WTC11 (cell line): ENCODE data around the gene HOXA13. TPM values are rescaled to one million over a fixed set of nuclear protein-coding genes. Genes with fewer than 3 reads are reported as not detected.

ENCODE experiments used
- ATAC-seq: fragments of 200-7000 bp; cut with Tn5 transposase; 2 replicates; pipeline ENCODE4 v1.10.0; 2021; ENCODE audit warnings: mild to moderate bottlenecking, moderate library complexity
- CTCF ChIA-PET: fragments of 300-600 bp; sonication (Branson Sonifier 250); formaldehyde crosslinking; loops from one replicate; lab custom pipeline; 2021; ENCODE audit warnings: antibody characterized with exemption; lab: Charles Lee
- POLR2A ChIA-PET: fragments of 350-600 bp; sonication (Branson Sonifier 250); formaldehyde crosslinking; loops from one replicate; lab custom pipeline; 2021; ENCODE audit warnings: antibody characterized with exemption; lab: Charles Lee
- DNase-seq: peaks from one replicate; pipeline ENCODE4 v3.0.0; 2021; ENCODE audit warnings: low spot score
- H3K27ac Mint-ChIP-seq: 2 replicates; pipeline ENCODE4 v1.8.0; 2021; ENCODE audit warnings: mixed read lengths
- H3K27me3 Mint-ChIP-seq: 2 replicates; pipeline ENCODE4 v1.8.0; 2021; ENCODE audit warnings: low read depth, mild to moderate bottlenecking, moderate library complexity, mixed read lengths
- H3K36me3 Mint-ChIP-seq: 2 replicates; pipeline ENCODE4 v1.8.0; 2021; ENCODE audit warnings: mixed read lengths
- H3K4me1 Mint-ChIP-seq: 2 replicates; pipeline ENCODE4 v1.8.0; 2022; ENCODE audit warnings: mixed read lengths
- H3K4me3 Mint-ChIP-seq: 2 replicates; pipeline ENCODE4 v1.8.0; 2021; ENCODE audit warnings: mild to moderate bottlenecking, moderate library complexity, mixed read lengths
- H3K9me3 Mint-ChIP-seq: 2 replicates; pipeline ENCODE4 v1.8.0; 2021; ENCODE audit warnings: mixed read lengths
- ATF1 ChIP-seq: sonication (generic); formaldehyde crosslinking; IDR thresholded peaks from 2 replicates; pipeline ENCODE4 v1.8.1; 2023; ENCODE audit warnings: mild to moderate bottlenecking, moderate library complexity, missing genetic modification reagents
- E2F4 ChIP-seq: sonication (generic); formaldehyde crosslinking; IDR thresholded peaks from 2 replicates; pipeline ENCODE4 v1.8.1; 2022; ENCODE audit warnings: low read depth, mild to moderate bottlenecking, moderate library complexity, missing genetic modification reagents, borderline replicate concordance
- FOXJ3 ChIP-seq: sonication (generic); formaldehyde crosslinking; IDR thresholded peaks from 2 replicates; pipeline ENCODE4 v1.9.0; 2021; ENCODE audit warnings: missing genetic modification reagents, mild to moderate bottlenecking, borderline replicate concordance
- JAZF1 ChIP-seq: fragments of 250-450 bp; sonication (Bioruptor Pico); IDR thresholded peaks from 2 replicates; pipeline ENCODE4 v1.9.0; 2021; ENCODE audit warnings: moderate library complexity, mild to moderate bottlenecking, inconsistent platforms
- PRRX2 ChIP-seq: fragments of 250-450 bp; sonication (Bioruptor Pico); IDR thresholded peaks from 2 replicates; pipeline ENCODE4 v1.8.0; 2021; ENCODE audit warnings: mild to moderate bottlenecking
- RORB ChIP-seq: fragments of 250-450 bp; sonication (Bioruptor Pico); IDR thresholded peaks from 2 replicates; pipeline ENCODE4 v1.9.0; 2021; ENCODE audit warnings: mild to moderate bottlenecking
- SMAD3 ChIP-seq: sonication (generic); formaldehyde crosslinking; IDR thresholded peaks from 2 replicates; pipeline ENCODE4 v1.8.0; 2022; ENCODE audit warnings: missing genetic modification reagents, mild to moderate bottlenecking, borderline replicate concordance
- SOX15 ChIP-seq: fragments of 250-450 bp; sonication (Bioruptor Pico); IDR thresholded peaks from 2 replicates; pipeline ENCODE4 v1.9.0; 2021; ENCODE audit warnings: mild to moderate bottlenecking
- TEAD4 ChIP-seq: sonication (generic); formaldehyde crosslinking; IDR thresholded peaks from 2 replicates; pipeline ENCODE4 v1.8.0; 2022; ENCODE audit warnings: mild to moderate bottlenecking, missing genetic modification reagents
- USF1 ChIP-seq: sonication (generic); formaldehyde crosslinking; IDR thresholded peaks from 2 replicates; pipeline ENCODE4 v1.8.0; 2022; ENCODE audit warnings: mild to moderate bottlenecking, missing genetic modification reagents
- USF2 ChIP-seq: sonication (generic); formaldehyde crosslinking; IDR thresholded peaks from 2 replicates; pipeline ENCODE4 v1.8.1; 2023; ENCODE audit warnings: mild to moderate bottlenecking, missing genetic modification reagents, moderate library complexity
- ZNF396 ChIP-seq: fragments of 250-450 bp; sonication (Bioruptor Pico); IDR thresholded peaks from 2 replicates; pipeline ENCODE4 v1.8.0; 2021; ENCODE audit warnings: mild to moderate bottlenecking, moderate library complexity, borderline replicate concordance
- ZNF671 ChIP-seq: fragments of 250-450 bp; sonication (Bioruptor Pico); IDR thresholded peaks from 2 replicates; pipeline ENCODE4 v1.8.0; 2021; ENCODE audit warnings: mild to moderate bottlenecking
- total RNA-seq: library from RNA; stranded (reverse); gene quantifications from 3 replicates; pipeline ENCODE4 v1.2.3, GENCODE V29; 2021
- TF ChIP-seq, protein P1 (sequence below): fragments of 250-450 bp; sonication (Bioruptor Pico); IDR thresholded peaks from 2 replicates; pipeline ENCODE4 v1.9.0; 2021; ENCODE audit warnings: mild to moderate bottlenecking, borderline replicate concordance
- TF ChIP-seq, protein P2 (sequence below): sonication (generic); formaldehyde crosslinking; IDR thresholded peaks from 2 replicates; pipeline ENCODE4 v1.8.1; 2023; ENCODE audit warnings: mild to moderate bottlenecking, missing genetic modification reagents
- TF ChIP-seq, protein P3 (sequence below): fragments of 250-450 bp; sonication (Bioruptor Pico); IDR thresholded peaks from 2 replicates; pipeline ENCODE4 v1.8.0; 2021; ENCODE audit warnings: mild to moderate bottlenecking
- TF ChIP-seq, protein P4 (sequence below): sonication (generic); formaldehyde crosslinking; IDR thresholded peaks from 2 replicates; pipeline ENCODE4 v1.8.1; 2022; ENCODE audit warnings: low read depth, missing genetic modification reagents, borderline replicate concordance

Gene HOXA13
- total RNA-seq, 1 experiment from 2014 or later, result not detected

DNA sequence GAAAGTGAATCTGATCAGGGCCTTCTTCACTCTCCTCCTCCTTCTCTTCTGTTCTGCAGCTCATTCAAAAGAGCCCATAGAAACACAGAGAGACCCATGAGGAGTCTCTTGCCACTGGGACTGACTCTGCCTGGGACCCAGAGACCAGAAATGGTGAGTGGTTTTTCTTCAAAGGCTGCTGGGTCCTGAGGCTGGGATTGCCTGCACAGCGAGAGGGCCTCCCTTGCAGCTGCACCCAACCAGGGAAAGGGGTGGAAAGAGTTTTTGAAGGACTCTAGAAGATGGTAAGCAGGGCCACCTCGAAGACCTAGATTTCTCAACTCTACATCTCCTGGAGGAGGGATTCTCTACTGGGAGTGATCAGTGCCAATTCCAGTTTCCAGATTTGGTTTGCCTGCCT lies 15.5 kb upstream of the HOXA13 start:
- no peak overlapping the region for H3K27ac Mint-ChIP-seq
- CTCF ChIA-PET, result interaction anchor here (2.1 kb wide), 1 partner anchor 36 kb away, joined by 5 read pairs; no protein-coding TSS in a partner anchor

More for the DNA sequence above, 15.5 kb upstream of the HOXA13 start:
- peaks cover 100% of the 10 kb centered on the region for H3K27me3 Mint-ChIP-seq
- ATAC-seq, result no peak
- peaks cover 38% of the 10 kb centered on the region for H3K4me1 Mint-ChIP-seq
- no peaks in the 10 kb centered on the region for H3K36me3 Mint-ChIP-seq
- TF ChIP-seq, protein P1, sequence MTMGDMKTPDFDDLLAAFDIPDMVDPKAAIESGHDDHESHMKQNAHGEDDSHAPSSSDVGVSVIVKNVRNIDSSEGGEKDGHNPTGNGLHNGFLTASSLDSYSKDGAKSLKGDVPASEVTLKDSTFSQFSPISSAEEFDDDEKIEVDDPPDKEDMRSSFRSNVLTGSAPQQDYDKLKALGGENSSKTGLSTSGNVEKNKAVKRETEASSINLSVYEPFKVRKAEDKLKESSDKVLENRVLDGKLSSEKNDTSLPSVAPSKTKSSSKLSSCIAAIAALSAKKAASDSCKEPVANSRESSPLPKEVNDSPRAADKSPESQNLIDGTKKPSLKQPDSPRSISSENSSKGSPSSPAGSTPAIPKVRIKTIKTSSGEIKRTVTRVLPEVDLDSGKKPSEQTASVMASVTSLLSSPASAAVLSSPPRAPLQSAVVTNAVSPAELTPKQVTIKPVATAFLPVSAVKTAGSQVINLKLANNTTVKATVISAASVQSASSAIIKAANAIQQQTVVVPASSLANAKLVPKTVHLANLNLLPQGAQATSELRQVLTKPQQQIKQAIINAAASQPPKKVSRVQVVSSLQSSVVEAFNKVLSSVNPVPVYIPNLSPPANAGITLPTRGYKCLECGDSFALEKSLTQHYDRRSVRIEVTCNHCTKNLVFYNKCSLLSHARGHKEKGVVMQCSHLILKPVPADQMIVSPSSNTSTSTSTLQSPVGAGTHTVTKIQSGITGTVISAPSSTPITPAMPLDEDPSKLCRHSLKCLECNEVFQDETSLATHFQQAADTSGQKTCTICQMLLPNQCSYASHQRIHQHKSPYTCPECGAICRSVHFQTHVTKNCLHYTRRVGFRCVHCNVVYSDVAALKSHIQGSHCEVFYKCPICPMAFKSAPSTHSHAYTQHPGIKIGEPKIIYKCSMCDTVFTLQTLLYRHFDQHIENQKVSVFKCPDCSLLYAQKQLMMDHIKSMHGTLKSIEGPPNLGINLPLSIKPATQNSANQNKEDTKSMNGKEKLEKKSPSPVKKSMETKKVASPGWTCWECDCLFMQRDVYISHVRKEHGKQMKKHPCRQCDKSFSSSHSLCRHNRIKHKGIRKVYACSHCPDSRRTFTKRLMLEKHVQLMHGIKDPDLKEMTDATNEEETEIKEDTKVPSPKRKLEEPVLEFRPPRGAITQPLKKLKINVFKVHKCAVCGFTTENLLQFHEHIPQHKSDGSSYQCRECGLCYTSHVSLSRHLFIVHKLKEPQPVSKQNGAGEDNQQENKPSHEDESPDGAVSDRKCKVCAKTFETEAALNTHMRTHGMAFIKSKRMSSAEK (CRISPR knock-in tag), result no peak
- TF ChIP-seq USF2 (CRISPR knock-in tag), result no peak
- TF ChIP-seq SOX15, result no peak
- no peak for TF ChIP-seq E2F4 (CRISPR knock-in tag)
- no peak for TF ChIP-seq FOXJ3
- no peak for TF ChIP-seq ZNF396 (CRISPR knock-in tag)
- TF ChIP-seq, protein P2, sequence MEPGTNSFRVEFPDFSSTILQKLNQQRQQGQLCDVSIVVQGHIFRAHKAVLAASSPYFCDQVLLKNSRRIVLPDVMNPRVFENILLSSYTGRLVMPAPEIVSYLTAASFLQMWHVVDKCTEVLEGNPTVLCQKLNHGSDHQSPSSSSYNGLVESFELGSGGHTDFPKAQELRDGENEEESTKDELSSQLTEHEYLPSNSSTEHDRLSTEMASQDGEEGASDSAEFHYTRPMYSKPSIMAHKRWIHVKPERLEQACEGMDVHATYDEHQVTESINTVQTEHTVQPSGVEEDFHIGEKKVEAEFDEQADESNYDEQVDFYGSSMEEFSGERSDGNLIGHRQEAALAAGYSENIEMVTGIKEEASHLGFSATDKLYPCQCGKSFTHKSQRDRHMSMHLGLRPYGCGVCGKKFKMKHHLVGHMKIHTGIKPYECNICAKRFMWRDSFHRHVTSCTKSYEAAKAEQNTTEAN (CRISPR knock-in tag), result no peak
- no peak for TF ChIP-seq PRRX2 (CRISPR knock-in tag)
- no peak for TF ChIP-seq JAZF1 (CRISPR knock-in tag)
- TF ChIP-seq, protein P3, sequence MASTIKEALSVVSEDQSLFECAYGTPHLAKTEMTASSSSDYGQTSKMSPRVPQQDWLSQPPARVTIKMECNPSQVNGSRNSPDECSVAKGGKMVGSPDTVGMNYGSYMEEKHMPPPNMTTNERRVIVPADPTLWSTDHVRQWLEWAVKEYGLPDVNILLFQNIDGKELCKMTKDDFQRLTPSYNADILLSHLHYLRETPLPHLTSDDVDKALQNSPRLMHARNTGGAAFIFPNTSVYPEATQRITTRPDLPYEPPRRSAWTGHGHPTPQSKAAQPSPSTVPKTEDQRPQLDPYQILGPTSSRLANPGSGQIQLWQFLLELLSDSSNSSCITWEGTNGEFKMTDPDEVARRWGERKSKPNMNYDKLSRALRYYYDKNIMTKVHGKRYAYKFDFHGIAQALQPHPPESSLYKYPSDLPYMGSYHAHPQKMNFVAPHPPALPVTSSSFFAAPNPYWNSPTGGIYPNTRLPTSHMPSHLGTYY (CRISPR knock-in tag), result no peak
- TF ChIP-seq ZNF671 (CRISPR knock-in tag), result no peak
- TF ChIP-seq RORB (CRISPR knock-in tag), result no peak
- TF ChIP-seq SMAD3 (CRISPR knock-in tag), result no peak
- TF ChIP-seq, protein P4, sequence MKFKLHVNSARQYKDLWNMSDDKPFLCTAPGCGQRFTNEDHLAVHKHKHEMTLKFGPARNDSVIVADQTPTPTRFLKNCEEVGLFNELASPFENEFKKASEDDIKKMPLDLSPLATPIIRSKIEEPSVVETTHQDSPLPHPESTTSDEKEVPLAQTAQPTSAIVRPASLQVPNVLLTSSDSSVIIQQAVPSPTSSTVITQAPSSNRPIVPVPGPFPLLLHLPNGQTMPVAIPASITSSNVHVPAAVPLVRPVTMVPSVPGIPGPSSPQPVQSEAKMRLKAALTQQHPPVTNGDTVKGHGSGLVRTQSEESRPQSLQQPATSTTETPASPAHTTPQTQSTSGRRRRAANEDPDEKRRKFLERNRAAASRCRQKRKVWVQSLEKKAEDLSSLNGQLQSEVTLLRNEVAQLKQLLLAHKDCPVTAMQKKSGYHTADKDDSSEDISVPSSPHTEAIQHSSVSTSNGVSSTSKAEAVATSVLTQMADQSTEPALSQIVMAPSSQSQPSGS (CRISPR knock-in tag), result no peak
- TF ChIP-seq USF1 (CRISPR knock-in tag), result no peak
- no peak for TF ChIP-seq ATF1 (CRISPR knock-in tag)
- no peak for TF ChIP-seq TEAD4 (CRISPR knock-in tag)
- POLR2A ChIA-PET, result no interaction called here
- no peak overlapping the region for H3K4me3 Mint-ChIP-seq
- no peaks in the 10 kb centered on the region for H3K9me3 Mint-ChIP-seq
- no peak for DNase-seq
